Fibroblast of pulmonary artery (primary cell): Measurements from ENCODE around the gene RDH13.
"Not testable (repeated sequence)": the region's sequence is repeated elsewhere in the genome, so short reads cannot be mapped to it uniquely, and the experiment has no call there.

Experiments used
- DNase-seq: peaks from one replicate; pipeline ENCODE4 v3.0.0-alpha.2; 2010; ENCODE audit warnings: low read depth
- H3K4me3 ChIP-seq: replicated peaks from 2 replicates; pipeline ENCODE4 v1.5.1; 2011; ENCODE audit warnings: low read depth, mild to moderate bottlenecking, control low read depth, low read length, moderate library complexity
- CTCF ChIP-seq: IDR thresholded peaks from 2 replicates; pipeline ENCODE4 v1.5.1; 2011; ENCODE audit warnings: mild to moderate bottlenecking, control low read depth, low read length, inconsistent platforms; ENCODE audit errors: missing control alignments

The RDH13 gene

GRCh38 chr19:55062735-55063491, at the start of gene RDH13:
RDH13 (minus strand) TSS chr19:55063148; CDS start chr19:55063032, 116 bp downstream.
- no peak for TF ChIP-seq CTCF
- peak; percentile 97 for DNase-seq
- H3K4me3 ChIP-seq: peak within 1 kb of the TSS; percentile 64

- TF ChIP-seq CTCF: no peak
- H3K4me3 ChIP-seq: no peak overlapping the region
Observed at GRCh38 chr19:55112246-55112776, 49.4 kb upstream of the RDH13 start.

GRCh38 chr19:55111238-55111831, 48.4 kb upstream of the RDH13 start:
- DNase-seq: no peak
- H3K4me3 ChIP-seq: no peak overlapping the region
- no peak for TF ChIP-seq CTCF

More at GRCh38 chr19:55112246-55112776, 49.4 kb upstream of the RDH13 start:
- no peak for DNase-seq

GRCh38 chr19:55109527-55110291, 46.8 kb upstream of the RDH13 start:
- no peak overlapping the region for H3K4me3 ChIP-seq
- no peak for TF ChIP-seq CTCF
- DNase-seq: no peak

GRCh38 chr19:55107252-55107651, 44.3 kb upstream of the RDH13 start:
- DNase-seq, H3K4me3 ChIP-seq: not testable (repeated sequence)

- no peak for TF ChIP-seq CTCF
- no peak overlapping the region for H3K4me3 ChIP-seq
- DNase-seq: no peak
Observed at GRCh38 chr19:55106591-55106990, 43.6 kb upstream of the RDH13 start.

- no peak overlapping the region for H3K4me3 ChIP-seq
- no peak for TF ChIP-seq CTCF
- no peak for DNase-seq
Observed at GRCh38 chr19:55105237-55105636, 42.3 kb upstream of the RDH13 start.
